Measurements from ENCODE around the gene CHD9NB. TPM values are rescaled to one million over a fixed set of nuclear protein-coding genes. Genes with fewer than 3 reads are reported as not detected.

Gene CHD9NB
- polyA plus RNA-seq, 1 experiment, result 0.78 TPM

- ChIA-PET POLR2A (no interaction called here), CTCF (interaction anchor here (0.7 to 1.8 kb wide), 2 partner anchors 14 to 100 kb away, joined by 3 read pairs; no protein-coding TSS in a partner anchor)
- no peak for TF ChIP-seq CTCF (IDR thresholded peaks at IDR 0.05; ENCODE audit: insufficient read depth, low read depth, low read length)
- H3K4me3 ChIP-seq (ENCODE audit: low read depth, low read length), result no peak overlapping the region
- DNase-seq (ENCODE audit: low read depth), result no peak
- H3K27me3 ChIP-seq (ENCODE audit: control insufficient read depth, insufficient read depth, low read length), result no peaks in the 10 kb centered on the region
- H3K36me3 ChIP-seq (ENCODE audit: control insufficient read depth, insufficient read depth, low read length), result no peaks in the 10 kb centered on the region
Observed at GRCh38 chr16:53036066-53036465, 16.6 kb downstream of the CHD9NB start.

DNA sequence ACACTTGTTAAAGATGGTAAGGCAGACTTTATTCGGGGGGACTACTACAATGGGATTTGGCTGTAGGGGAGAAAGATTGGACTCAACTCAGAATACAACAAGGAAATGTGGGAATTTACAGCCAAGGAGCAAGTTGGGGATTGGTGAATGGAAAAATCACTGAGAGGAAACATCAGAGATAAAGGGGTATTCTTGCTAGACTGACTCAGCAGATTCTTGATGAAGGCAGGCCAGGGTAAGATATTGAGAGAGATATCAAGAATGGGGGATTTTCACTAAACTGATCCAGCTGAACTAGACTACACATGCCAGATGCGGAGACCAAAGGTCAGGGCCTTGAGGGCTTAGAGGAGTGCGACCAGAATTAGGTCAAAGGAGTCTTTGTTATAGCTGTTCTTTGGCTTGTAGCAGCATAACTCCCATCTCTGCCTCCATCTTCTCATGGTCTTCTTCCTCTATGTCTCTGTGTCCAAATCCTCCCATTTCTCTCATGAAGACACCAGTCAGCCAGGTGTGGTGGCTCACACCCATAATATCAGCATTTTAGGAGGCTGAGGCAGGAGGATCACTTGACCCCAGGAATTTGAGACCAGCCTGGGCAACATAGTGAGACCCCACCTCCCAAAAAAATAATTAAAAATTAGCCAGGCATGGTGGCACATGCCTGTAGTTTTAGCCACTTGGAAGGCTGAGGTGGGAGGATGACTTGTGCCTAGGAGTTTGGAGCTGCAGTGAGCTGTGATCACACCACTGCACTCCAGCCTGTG, 17.3 kb downstream of the CHD9NB start:
- no peaks in the 10 kb centered on the region for H3K27me3 ChIP-seq (ENCODE audit: control insufficient read depth, insufficient read depth, low read length)
- H3K36me3 ChIP-seq (ENCODE audit: control insufficient read depth, insufficient read depth, low read length), result no peaks in the 10 kb centered on the region
- CTCF ChIA-PET, result interaction anchor here (0.7 to 1.8 kb wide), 3 partner anchors 13 to 843 kb away, joined by 3 read pairs; no protein-coding TSS in a partner anchor
- H3K4me3 ChIP-seq (ENCODE audit: low read depth, low read length), result no peak overlapping the region
- no peak for TF ChIP-seq CTCF (IDR thresholded peaks at IDR 0.05; ENCODE audit: insufficient read depth, low read depth, low read length)
- DNase-seq (ENCODE audit: low read depth), result no peak
- POLR2A ChIA-PET, result interaction anchor here (0.6 kb wide), 1 partner anchor 32 kb away, joined by 3 read pairs; no protein-coding TSS in a partner anchor

GRCh38 chr16:53034306-53034705, 18.4 kb downstream of the CHD9NB start:
- no peak for TF ChIP-seq CTCF (IDR thresholded peaks at IDR 0.05; ENCODE audit: insufficient read depth, low read depth, low read length)
- POLR2A ChIA-PET, result no interaction called here
- H3K36me3 ChIP-seq (ENCODE audit: control insufficient read depth, insufficient read depth, low read length), result no peaks in the 10 kb centered on the region
- no peak overlapping the region for H3K4me3 ChIP-seq (ENCODE audit: low read depth, low read length)
- CTCF ChIA-PET, result interaction anchor here (1.2 to 1.8 kb wide), 2 partner anchors 12 to 842 kb away, joined by 3 read pairs; no protein-coding TSS in a partner anchor
- DNase-seq (ENCODE audit: low read depth), result no peak
- no peaks in the 10 kb centered on the region for H3K27me3 ChIP-seq (ENCODE audit: control insufficient read depth, insufficient read depth, low read length)

DNA sequence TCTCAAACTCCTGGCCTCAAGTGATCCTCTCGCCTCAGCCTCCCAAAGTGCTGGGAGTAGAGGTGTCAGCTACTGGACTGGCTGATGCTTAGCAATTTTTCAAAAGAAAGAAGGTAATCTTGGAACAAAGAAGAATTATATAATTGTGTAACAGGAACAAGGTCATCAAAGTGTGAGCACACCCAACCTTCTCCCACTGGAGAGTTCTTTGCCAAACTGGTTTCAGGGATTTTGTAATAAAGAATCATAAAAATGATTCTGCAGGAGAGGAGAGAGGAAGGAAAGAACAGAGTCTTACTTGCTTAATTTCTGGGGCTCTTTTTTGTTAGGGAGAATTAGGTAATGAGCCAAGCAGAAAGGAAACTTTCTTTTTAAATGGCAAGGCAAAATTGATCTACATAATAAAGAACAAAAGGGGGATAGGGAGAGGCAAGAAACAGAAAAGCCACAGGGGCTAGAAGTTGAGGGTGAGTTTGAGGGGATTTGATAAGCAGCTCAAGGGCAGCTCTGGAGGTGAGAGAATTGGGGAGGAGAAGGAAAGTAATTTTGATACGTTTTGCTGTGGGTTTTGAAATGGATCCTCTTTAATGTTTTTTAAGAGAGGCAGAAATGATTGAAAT, 21.3 kb downstream of the CHD9NB start:
- H3K36me3 ChIP-seq (ENCODE audit: control insufficient read depth, insufficient read depth, low read length), result no peaks in the 10 kb centered on the region
- TF ChIP-seq CTCF (IDR thresholded peaks at IDR 0.05; ENCODE audit: insufficient read depth, low read depth, low read length), result no peak
- H3K27me3 ChIP-seq (ENCODE audit: control insufficient read depth, insufficient read depth, low read length), result no peaks in the 10 kb centered on the region
- no peak overlapping the region for H3K4me3 ChIP-seq (ENCODE audit: low read depth, low read length)
- CTCF ChIA-PET, result interaction anchor here (1.4 kb wide), 1 partner anchor 9 kb away, joined by 5 read pairs; no protein-coding TSS in a partner anchor
- POLR2A ChIA-PET, result no interaction called here
- no peak for DNase-seq (ENCODE audit: low read depth)

GRCh38 chr16:53029971-53030370, 22.7 kb downstream of the CHD9NB start:
- Histone ChIP-seq H3K36me3 (ENCODE audit: control insufficient read depth, insufficient read depth, low read length) (no peaks in the 10 kb centered on the region), H3K4me3 (ENCODE audit: low read depth, low read length) (no peak overlapping the region), H3K27me3 (ENCODE audit: control insufficient read depth, insufficient read depth, low read length) (no peaks in the 10 kb centered on the region)
- CTCF ChIA-PET, result interaction anchor here (1.3 kb wide), 1 partner anchor 23 kb away, joined by 4 read pairs; the partner anchor contains the start of gene CHD9NB
- no peak for DNase-seq (ENCODE audit: low read depth)
- no peak for TF ChIP-seq CTCF (IDR thresholded peaks at IDR 0.05; ENCODE audit: insufficient read depth, low read depth, low read length)
- POLR2A ChIA-PET, result no interaction called here
